SK-N-SH (cell line): ENCODE measurements around the gene NMNAT1. TPM values are rescaled to one million over a fixed set of nuclear protein-coding genes. Genes with fewer than 3 reads are reported as not detected.

ENCODE experiments used
- CHD2 ChIP-seq: fragments of 150-350 bp; IDR thresholded peaks from 2 replicates; pipeline ENCODE4 v1.6.1; 2018; ENCODE audit warnings: low read length; ENCODE audit not compliant: partially characterized antibody
- ELF1 ChIP-seq: IDR thresholded peaks from 2 replicates; pipeline ENCODE4 v1.4.0; 2012
- EZH2phosphoT487 ChIP-seq: fragments of 200-600 bp; sonication (generic); IDR thresholded peaks from 2 replicates; pipeline ENCODE4 v1.6.1; 2017; ENCODE audit warnings: low read depth, mixed run types, mild to moderate bottlenecking, antibody characterized with exemption, moderate library complexity, borderline replicate concordance
- GATA2 ChIP-seq: sonication (generic); formaldehyde crosslinking; IDR thresholded peaks from 2 replicates; pipeline ENCODE4 v1.5.0; 2020; ENCODE audit warnings: mild to moderate bottlenecking, missing genetic modification reagents
- MEF2A ChIP-seq: IDR thresholded peaks from 2 replicates; pipeline ENCODE4 v1.4.0; 2012; ENCODE audit warnings: low read depth, borderline replicate concordance
- POLR2AphosphoS5 ChIP-seq: IDR thresholded peaks from 2 replicates; pipeline ENCODE4 v1.6.1; 2012; ENCODE audit warnings: low read depth, low read length
- RCOR1 ChIP-seq: fragments of 150-350 bp; IDR thresholded peaks from 2 replicates; pipeline ENCODE4 v1.6.1; 2017; ENCODE audit warnings: antibody characterized with exemption, low read length
- REST ChIP-seq: IDR thresholded peaks from 2 replicates; pipeline ENCODE4 v1.6.1; 2012; ENCODE audit warnings: mild to moderate bottlenecking, low read depth, low read length, moderate library complexity
- RXRA ChIP-seq: IDR thresholded peaks from 2 replicates; pipeline ENCODE4 v1.4.0; 2012; ENCODE audit warnings: low read depth, mild to moderate bottlenecking, borderline replicate concordance
- SIN3A ChIP-seq: IDR thresholded peaks from 2 replicates; pipeline ENCODE4 v1.6.1; 2012; ENCODE audit warnings: low read depth, mild to moderate bottlenecking, low read length, moderate library complexity, borderline replicate concordance
- TEAD4 ChIP-seq: IDR thresholded peaks from 2 replicates; pipeline ENCODE4 v1.4.0; 2012; ENCODE audit warnings: mild to moderate bottlenecking, borderline replicate concordance; ENCODE audit not compliant: insufficient read depth
- USF2 ChIP-seq: fragments of 150-350 bp; IDR thresholded peaks from 2 replicates; pipeline ENCODE4 v1.6.1; 2017; ENCODE audit warnings: antibody characterized with exemption, low read length, low read depth, borderline replicate concordance
- polyA plus RNA-seq, 3 experiments: library from polyadenylated mRNA; depleted of rRNA; stranded (reverse); fragments of >200 nt; gene quantifications; 2 replicates each; pipeline ENCODE4 v1.2.3, GENCODE V29; 2012
- TF ChIP-seq, protein P1 (sequence below): fragments of 200-600 bp; sonication (generic); IDR thresholded peaks from 2 replicates; pipeline ENCODE4 v1.6.1; 2017; ENCODE audit warnings: antibody characterized with exemption, mild to moderate bottlenecking, moderate library complexity

The NMNAT1 gene
- polyA plus RNA-seq, 1 of the 3 experiments (the other 2 are of a cell fraction): 7.0 TPM

- TF ChIP-seq, protein P1, sequence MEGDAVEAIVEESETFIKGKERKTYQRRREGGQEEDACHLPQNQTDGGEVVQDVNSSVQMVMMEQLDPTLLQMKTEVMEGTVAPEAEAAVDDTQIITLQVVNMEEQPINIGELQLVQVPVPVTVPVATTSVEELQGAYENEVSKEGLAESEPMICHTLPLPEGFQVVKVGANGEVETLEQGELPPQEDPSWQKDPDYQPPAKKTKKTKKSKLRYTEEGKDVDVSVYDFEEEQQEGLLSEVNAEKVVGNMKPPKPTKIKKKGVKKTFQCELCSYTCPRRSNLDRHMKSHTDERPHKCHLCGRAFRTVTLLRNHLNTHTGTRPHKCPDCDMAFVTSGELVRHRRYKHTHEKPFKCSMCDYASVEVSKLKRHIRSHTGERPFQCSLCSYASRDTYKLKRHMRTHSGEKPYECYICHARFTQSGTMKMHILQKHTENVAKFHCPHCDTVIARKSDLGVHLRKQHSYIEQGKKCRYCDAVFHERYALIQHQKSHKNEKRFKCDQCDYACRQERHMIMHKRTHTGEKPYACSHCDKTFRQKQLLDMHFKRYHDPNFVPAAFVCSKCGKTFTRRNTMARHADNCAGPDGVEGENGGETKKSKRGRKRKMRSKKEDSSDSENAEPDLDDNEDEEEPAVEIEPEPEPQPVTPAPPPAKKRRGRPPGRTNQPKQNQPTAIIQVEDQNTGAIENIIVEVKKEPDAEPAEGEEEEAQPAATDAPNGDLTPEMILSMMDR: no peak
- TF ChIP-seq RCOR1 (no peak), ELF1 (no peak), MEF2A (no peak), SIN3A (no peak), CHD2 (peak; percentile 17), TEAD4 (no peak), USF2 (no peak), GATA2 (CRISPR knock-in tag) (no peak), RXRA (no peak), POLR2AphosphoS5 (peak; percentile 80), REST (no peak), EZH2phosphoT487 (no peak)
Observed at GRCh38 chr1:9910423-9911178, 32.7 kb upstream of the NMNAT1 start (continued).
